HCEC 1CT (cell line): ENCODE data around the gene PDZRN4.
"Not testable (repeated sequence)": the region's sequence is repeated elsewhere in the genome, so short reads cannot be mapped to it uniquely, and the experiment has no call there.

Experiments
- DNase-seq: peaks from one replicate; pipeline ENCODE4 v3.0.0-alpha.2; 2017

Gene PDZRN4

DNA sequence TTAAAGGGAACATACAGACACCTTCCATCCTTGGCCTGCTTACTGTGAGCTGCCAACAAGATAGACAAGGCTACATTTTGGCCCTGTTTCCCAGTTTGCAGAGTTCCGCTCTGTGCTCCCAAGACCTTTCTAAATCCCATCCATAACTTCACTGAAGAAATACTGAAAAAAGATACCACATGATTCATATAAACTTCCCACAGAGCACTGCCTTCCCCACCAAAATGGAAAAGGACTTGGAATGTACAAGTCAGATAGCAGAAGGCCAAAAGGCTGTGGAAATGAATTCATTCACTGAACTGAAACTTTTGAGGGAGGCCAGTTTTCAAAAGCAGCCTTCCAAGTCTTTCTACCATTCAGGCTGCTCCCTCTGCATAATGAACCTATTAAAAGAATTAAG lies 29.6 kb downstream of the PDZRN4 start:
- DNase-seq: no peak

DNA sequence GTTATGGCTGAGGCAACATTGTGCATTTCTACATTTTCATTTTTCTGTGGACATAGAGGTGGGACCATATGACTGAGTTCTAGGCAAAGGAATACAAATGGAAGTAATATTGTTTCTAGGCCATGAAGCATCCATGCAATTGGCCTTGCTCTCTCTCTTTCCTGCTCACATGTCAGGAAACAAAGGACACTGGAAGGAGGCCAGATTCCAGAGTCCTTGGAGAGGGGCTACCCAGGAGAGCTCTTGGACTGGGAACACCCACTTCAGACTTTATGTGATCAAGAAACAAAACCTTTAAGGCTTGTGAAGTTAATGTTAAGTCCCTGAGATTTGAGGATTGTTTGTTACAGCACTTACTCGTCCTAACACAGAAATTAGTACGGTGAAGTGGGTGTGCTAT lies 32.8 kb downstream of the PDZRN4 start:
- no peak for DNase-seq

DNA sequence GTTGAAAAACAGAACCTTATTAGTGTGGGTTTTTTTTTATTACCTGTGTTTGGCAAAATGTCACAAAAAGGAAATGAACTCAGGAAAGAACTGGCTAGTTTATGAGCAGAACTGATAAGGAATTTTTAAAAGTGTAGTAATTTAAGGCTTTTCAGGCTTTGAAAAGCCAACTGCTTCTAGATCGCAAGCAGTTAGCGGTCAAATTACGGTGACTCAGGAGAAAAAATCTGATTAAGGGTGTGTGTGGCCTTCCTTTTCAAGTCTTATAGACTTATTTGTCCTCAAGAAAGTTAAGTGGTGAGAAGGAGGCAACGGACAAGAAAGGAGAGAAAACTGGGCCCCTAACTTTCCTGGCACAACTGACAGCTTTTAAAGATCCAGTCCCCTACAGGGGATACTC lies 33.4 kb downstream of the PDZRN4 start:
- DNase-seq: no peak

DNA sequence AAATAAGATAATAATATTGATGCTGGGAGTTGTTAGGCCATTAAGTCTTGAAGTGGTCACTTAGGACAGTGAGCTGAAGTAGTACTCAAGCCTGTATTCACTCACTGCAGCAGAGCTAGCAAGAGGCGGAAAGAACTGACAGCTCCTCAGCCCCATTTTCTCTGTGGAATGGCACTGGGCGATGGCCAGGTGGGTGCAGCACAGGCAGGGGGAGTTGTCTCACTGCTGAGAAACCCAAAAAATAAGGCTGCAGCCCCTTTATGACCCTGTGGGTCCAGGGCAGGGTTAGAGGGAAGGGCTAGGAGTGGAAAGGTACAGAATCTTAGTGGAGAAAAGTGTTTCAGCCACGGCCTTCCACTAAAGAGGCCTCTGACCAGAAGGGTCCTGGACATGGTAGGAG lies 35.5 kb downstream of the PDZRN4 start:
- no peak for DNase-seq

DNA sequence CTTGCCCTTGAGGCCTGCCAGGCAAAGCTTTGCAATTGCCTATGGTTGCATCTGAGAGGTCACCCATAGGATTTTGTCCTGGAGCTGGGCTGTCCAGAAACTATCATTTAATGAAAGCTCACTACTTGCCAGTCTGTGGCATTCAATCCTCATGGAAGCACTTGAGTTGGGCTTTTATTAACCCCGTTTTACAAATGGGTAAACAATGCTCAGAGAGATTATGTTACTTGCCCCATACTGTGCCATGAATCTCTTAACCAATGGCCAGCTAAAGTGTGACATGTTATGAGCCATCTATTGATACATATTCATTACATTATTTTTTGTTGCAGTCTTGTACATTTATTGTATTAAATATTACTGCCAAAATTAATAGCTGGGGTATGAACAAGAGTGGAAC lies 35.9 kb downstream of the PDZRN4 start:
- DNase-seq: no peak

DNA sequence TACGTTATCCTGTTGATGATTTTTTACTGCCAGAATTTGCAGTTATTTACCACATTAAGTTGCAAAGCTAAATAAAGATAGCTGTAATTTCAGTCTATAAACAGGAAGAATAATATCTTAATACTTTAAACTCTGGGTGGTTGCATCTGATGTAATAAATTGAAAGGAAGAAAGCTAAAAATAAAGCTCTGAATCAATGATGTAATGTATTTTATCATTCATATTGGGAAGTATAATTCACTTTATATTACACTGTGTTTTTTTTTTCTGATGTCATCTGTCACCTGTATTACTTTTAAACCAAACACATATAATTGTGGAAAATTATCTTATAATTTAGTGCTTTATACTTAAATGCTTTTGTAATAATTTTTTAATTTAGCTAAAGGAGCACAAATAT lies 37.1 kb downstream of the PDZRN4 start:
- no peak for DNase-seq

DNA sequence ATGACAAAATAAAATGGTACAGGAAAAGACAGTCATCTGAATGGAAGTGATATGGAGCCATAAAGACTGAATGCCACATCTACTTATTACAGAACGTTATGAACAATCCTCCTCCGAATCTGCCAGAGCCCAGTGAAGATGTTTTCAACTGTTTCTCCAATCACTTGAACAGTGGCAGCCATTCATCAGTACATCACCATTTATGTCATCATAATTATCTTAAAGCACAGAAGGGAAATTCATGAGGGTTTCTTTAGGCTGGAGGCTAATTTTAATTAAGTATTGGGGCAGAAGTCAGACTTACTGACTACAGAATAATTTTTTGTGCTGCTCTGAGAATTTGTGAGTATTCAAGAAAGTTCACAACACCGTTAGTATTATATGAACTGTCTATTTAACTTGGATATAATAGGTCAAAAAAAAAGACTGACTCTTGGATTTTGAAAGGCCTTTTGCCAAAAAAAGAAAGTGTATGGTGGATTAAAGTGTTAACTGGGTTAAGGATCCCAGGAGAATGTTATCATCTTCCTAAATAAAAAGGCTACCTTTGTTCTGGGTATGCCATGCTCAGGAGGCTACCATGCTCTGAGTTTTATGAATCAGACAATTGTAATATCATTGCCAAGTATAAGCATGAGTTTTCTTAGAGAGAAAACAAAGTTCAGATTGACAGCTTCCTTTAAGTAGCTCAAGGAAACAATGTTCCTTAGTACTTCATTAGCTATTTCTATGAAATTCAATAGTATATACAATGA lies 40.1 kb downstream of the PDZRN4 start:
- no peak for DNase-seq

DNA sequence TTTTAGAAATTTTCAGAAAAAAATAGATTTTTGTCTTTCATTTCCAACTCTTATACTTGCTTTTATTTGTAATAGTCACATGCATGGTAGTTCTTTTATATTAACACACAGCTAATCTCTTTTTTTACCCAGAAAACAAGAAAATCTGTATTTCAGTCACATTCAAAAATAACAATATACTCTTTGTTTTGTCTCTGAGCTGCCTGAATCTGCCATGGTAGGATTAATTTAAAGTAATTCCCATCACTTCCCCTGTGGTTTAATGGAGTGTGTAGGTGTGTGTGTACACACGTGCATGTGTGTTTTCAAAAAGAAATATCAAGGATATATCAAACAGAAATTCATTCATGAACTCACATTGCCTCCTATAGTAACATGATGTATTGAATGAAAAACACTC lies 42.6 kb downstream of the PDZRN4 start:
- no peak for DNase-seq

DNA sequence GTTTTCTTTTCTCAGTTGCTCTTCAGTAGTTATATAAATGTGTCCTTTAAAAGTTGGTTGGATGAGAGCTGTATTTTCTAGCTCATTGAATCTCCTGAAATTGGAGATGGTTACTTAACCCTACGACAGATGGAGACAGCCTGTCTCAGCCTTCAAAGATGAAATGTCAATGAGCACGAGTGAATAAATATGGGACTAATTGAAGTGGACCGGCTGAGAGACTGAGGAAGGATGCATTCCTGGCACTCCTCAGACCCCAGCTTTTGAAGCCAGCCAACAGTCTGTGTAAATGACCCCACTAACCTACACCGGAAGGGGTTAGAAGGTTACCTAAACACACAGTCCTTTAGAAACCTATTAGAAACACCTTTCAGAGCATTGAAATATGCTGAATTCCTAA lies 46.6 kb downstream of the PDZRN4 start:
- no peak for DNase-seq

DNA sequence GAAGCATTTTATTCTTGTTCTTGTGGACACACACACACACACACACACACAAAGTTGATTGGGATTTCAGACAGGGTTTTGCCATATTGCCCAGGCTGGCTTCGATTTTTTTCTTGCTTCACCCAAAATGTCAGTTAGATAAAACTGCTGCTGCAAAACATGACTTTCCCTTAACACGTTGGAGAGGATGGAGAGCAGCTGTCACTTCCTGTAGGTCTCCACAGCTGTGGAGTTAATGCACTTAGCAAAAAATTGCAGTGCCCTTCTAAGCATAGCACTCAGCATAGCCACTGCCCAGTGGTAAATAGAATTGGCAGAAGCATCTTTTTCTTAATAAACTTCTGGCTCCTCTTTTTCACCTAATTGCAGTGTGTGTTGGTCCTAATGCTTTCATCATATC lies 54.5 kb downstream of the PDZRN4 start:
- no peak for DNase-seq

DNA sequence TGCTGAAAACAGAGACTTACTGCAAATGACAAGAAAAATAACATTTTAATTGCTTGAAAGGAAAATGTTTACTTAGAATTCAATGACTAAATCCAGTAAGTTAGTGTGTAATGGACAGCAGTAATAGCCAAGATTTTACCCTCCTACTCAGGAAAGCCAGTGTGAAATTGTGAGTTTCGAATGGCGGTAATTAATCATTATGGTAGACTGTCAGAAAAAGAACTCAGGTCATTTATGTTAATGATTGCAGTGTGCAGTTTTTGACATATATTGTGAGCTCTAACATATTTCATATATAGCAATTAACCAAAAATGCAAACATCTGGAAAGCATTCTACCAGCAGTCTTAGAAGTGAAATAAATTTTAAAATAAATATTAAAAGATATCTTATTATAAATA lies 60.3 kb downstream of the PDZRN4 start:
- DNase-seq: no peak

DNA sequence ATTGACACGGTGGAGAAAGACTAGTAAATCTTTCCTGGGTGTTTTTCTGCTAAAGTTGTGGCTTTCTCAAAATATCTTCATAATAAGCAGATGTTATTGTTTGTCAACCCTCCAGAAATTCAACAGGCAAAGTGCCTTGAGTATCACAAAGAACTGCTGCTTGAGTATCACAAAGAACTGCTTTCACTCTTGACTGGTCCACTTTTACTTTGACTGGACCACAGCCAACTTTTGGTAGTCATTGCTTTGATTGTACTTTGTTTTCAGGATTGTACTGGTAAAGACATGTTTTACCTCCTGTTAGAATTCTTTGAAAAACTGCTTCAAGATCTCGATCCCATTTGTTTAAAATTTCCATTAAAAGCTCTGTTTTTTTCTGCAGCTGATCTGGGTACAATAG lies 62.6 kb downstream of the PDZRN4 start:
- DNase-seq: no peak

DNA sequence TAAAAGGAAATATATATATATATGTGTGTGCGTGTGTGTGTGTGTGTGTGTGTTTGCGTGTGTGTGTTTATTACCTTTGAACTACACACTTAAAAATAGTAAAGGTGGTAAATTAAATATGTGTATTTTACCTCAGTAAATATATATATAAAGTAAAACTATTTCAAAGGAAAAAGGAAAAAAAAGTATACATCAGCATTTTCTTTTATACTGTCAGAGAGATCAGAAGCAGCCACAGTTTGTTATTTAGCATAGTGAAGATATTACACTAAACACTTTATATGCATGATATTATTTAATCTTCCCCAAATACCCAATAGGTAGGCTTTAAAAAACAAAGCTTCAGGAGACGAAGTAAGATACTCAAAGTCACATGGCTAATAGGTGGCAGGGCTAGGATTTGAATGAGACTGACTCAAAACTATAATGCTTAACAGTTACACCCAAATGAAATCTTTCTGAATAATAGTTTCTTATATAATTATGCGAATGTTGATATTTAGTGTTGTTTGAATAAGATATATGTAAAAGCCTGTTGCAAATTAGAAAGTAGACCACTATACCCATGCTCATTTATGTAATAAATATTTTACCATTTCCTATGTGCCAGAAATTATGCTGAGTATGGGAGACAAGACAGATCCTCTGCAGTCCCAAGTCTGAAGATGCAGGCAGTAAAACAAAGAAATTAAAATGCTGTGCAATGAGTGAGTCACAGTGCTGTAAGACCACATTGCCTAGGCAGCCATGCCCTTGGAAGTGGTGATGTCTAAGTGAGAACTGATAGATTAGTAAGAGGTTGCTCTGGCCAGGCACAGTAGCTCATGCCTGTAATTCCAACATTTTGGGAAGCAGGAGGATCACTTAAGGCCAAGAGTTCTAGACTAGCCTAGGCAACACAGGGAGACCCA lies 66.1 kb downstream of the PDZRN4 start:
- DNase-seq: no peak

DNA sequence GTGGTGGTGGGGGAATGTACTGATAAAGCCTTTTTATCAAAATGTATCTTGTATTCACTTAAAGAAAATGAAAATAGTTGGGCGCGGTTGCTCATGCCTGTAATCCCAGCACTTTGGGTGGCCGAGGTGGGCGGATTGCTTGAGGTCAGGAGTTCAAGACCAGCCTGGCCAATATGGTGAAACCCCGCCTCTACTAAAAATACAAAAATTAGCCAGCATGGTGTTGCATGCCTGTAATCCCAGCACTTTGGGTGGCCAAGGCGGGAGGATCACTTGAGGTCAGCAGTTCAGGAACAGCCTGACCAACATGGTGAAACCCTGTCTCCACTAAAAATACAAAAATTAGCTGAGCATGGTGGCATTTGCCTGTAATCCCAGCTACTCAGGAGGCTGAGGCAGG lies 75.1 kb downstream of the PDZRN4 start:
- DNase-seq: not testable (repeated sequence)

DNA sequence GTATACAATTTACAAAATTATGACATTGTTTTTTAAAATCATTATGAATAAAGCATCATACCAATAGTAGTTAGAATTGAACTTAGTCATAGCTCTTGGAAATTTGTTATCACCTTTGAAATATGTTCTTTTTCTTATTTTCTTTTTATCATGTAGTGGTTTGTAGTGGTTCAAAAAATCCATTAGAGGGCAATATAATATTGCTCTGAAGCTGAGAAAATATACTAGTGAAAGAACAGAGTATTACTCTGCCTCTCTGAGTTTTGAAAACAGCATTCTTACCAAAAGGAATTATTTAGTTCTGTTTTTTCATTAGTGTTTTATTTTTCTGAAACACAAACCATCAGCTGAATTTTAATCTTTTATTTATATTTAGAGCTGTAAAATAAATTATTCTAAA lies 76.2 kb downstream of the PDZRN4 start:
- no peak for DNase-seq

DNA sequence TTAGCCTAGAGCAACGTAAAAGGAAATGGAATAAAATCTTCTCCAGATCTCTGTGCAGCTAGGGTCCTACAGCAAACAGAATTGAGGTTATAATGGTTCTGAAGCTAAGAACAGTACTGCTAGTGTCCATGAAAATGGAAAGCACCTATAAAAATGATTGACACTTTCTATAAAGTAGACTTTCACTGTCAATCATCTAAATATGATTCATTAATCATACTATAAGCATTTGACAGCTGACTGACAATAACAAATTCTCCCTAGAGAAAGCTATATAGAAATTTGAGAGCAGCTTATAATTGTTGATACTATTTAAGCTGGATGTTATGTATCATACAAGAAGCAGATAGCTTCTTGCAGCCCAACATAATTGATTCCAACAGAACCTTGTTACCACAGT lies 80.9 kb downstream of the PDZRN4 start:
- no peak for DNase-seq

DNA sequence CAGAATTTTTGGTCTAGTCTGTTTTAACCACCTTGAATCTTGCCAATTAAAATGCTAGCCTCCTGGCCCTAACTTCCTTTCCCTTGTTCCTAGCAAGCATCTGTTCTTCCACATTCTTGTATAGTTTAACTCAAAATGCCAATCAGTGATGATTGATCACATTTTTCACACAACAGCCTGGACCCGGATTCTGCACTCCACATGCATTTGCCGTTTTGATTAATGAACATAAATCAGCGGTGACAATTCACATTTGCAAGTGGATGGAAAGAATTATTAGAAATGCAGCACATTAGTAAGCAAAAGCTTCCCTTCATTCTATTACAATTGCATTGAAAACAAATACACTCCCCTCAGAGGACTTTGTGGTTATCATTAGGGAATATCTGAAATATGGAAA lies 83.4 kb downstream of the PDZRN4 start:
- DNase-seq: no peak

DNA sequence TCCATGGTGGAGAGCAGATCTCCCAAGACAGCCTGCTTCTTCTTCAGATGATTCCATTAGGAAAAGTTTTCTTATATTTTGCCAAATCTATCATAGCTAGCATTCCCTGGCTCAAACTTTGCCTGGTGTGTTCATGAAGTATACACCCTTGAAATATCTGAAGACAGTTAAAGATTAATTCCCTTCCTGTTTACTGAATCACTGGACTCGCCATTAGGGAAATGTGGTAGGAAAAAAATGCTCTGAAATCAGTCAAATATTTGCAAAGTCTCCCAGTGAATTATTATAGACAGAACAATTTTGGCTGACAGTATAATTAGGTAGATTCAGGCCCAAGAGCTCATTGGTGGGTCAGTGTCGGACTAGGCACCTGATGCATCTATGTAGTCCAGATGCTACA lies 86.5 kb downstream of the PDZRN4 start:
- DNase-seq: no peak

DNA sequence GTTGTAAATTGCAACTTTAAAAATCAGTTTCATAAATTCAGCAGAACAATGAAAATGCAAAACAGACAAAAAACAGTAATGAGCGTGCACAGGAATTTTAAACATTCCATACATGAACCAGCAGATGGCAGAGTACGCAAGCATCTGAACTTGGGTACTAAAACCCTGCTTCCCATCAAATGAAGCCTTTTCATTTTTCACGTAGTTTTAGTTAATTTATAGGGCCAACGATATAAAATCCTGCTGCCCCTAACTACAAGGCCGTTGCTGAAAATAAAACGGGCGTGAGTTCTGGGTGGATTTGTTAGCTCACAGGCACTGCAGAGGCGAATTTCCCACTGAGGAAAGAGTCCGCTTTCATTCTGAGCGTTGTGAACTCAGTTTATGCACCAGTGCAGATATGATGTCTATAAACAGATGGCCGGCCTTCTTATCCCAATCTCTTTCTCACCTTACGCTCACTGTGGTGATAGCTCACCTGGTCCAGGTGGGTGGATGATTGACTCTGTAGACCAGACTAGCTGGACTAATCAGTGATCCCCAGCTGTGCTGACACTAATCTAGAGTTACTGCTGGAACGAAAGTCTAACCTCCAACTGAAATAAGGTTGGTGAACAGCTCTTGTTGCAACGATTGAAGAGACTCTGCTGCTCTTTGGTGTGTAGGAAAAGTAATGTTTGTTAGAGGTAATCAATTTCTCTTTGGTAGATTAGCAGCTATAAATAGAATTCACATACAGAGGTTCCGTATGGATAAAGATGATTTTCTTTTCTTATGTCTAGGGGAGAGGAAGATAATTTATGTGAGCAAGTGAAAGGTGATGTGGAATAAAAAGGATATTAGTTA lies 89.2 kb downstream of the PDZRN4 start:
- peak; percentile 34 for DNase-seq

DNA sequence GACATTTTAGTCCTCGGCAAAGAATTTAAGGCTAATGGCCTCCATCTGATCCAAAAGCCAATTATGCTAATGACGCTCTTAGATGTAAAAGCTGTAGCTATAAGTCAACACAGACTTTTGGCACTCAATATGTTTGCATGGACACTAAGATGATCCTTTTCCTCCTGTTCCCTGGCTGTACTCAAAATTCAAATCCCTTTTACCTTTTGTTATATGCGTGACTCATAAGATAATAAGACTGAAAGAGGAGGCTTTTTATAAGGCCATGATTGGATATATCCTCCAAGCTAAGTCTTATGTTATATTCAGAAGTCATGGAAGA lies 89.8 kb downstream of the PDZRN4 start:
- no peak for DNase-seq

DNA sequence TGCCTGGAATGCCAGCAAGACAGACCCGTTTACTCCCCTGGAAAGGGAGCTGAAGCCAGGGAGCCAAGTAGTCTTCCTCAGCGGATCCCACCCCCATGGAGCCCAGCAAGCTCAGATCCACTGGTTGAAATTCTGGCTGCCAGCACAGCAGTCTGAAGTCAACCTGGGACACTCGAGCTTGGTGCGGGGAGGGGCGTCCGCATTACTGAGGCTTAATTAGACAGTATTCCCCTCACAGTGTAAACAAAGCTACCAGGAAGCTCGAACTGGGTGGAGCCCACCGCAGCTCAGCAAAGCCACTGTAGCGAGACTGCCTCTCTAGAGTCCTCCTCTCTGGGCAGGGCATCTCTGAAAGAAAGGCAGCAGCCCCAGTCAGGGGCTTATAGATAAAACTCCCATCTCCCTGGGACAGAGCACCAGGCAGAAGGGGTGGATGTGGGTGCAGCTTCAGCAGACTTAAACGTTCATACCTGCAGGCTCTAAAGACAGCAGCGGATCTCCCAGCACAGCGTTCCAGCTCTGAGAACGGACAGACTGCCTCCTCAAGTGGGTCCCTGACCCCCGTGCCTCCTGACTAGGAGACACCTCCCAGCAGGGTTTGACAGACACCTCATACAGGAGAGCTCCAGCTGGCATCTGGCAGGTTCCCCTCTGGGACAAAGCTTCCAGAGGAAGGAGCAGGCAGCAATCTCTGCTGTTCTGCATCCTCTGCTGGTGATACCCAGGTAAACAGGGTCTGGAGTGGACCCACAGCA lies 92.4 kb downstream of the PDZRN4 start:
- DNase-seq: not testable (repeated sequence)

DNA sequence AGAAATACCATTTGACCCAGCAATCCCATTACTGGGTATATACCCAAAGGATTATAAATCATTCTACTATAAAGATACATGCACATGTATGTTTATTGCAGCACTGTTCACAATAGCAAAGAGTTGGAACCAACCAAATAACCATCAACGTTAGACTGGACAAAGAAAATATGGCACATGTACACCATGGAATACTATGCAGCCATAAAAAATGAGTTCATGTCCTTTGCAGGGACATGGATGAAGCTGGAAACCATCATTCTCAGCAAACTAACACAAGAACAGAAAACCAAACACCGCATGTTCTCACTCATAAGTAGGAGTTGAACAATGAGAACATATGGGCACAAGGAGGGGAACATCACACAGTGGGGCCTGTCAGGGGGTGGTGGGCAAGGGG lies 97.3 kb downstream of the PDZRN4 start:
- not testable (repeated sequence) for DNase-seq

DNA sequence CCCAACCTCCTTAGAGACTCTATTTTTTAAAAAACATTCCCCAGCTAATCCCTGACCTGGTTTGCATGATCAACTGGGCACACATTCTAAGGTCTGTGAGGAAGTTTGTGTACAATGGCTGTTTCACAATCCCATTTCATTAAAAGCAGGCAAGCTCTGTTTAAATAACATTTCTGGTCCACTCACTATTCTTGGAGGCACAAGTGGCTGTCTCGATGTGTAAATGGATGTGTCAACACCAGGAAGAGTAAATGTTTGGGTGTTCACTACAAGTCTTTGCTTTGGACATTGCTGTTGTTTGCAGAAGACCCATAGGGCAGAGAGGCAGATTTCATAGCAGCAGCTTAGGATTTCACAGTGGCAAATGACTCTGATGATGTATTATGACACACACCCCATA lies 98.3 kb downstream of the PDZRN4 start:
- DNase-seq: no peak
